ENCODE data around the gene ADAM30. TPM values are rescaled to one million over a fixed set of nuclear protein-coding genes. Genes with fewer than 3 reads are reported as not detected.

Gene ADAM30
- total RNA-seq, 1 donor from 2014 or later = not detected

DNA sequence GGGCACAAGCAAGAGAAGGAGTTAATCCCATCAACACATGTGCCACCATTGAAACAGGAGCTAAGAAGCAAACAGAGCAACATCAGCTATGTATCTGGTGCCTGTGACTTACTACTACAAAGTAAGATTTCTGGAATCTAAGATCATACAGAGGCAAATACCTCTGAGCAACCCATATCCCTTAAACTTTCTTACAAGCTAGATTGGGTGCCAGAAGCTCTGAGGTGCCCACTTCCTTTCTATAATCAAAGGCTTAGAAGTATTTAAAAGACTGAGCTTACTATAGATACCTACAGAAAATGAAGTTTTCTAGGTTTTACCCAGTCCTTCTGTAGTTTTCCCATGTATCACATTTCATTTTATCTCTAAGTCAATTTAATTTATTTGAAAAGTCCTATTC lies 44.4 kb upstream of the ADAM30 start:
- peaks cover 45% of the 10 kb centered on the region for H3K36me3 Mint-ChIP-seq
- H3K27me3 Mint-ChIP-seq (ENCODE audit: insufficient read depth, low read depth) = peaks cover 6% of the 10 kb centered on the region
- H2AFZ ChIP-seq (replicated peaks) = no peak overlapping the region

DNA sequence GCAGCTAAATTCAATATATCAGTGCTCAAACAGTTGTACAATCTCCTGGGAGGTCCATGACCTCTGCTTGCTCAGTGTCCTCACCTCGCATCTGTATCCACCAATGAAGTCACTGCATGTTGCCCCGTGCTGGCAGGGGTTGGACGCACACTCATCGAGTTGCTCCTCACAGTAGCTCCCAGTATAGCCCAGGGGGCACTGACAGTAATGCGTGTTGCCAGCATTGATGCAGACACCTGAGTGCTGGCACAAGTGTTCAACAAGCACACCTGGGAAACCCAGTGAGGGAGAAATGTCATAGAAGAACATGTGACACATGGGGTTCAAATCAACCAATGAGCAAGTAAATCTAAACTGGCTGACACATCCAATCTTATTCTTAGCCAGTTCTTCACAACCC lies 40.9 kb upstream of the ADAM30 start:
- Histone ChIP-seq H3K36me3 (peaks cover 7% of the 10 kb centered on the region), H3K9ac (no peak overlapping the region)
- no peaks in the 10 kb centered on the region for H3K4me1 Mint-ChIP-seq

More for the DNA sequence above, 44.4 kb upstream of the ADAM30 start:
- Mint-ChIP-seq H3K27ac (no peak overlapping the region), H3K4me3 (no peak overlapping the region), H3K9me3 (no peaks in the 10 kb centered on the region), H3K4me1 (no peaks in the 10 kb centered on the region)
- Histone ChIP-seq H3K4me2 (no peak overlapping the region), H3K36me3 (peaks cover 7% of the 10 kb centered on the region), H3F3A (ENCODE audit: low read depth) (no peaks in the 10 kb centered on the region), H3K79me2 (ENCODE audit: low read depth) (no peaks in the 10 kb centered on the region), H3K9ac (no peak overlapping the region), H4K20me1 (ENCODE audit: low read depth) (no peaks in the 10 kb centered on the region), H3K4me3 (no peak overlapping the region), H3K9me3 (ENCODE audit: low read depth) (no peaks in the 10 kb centered on the region), H3K4me1 (no peaks in the 10 kb centered on the region), H3K27me3 (no peaks in the 10 kb centered on the region), H3K27ac (no peak overlapping the region)
- TF ChIP-seq EZH2 (IDR thresholded peaks at IDR 0.05) (no peak), EZH2phosphoT487 (IDR thresholded peaks at IDR 0.05) (no peak)
- TF ChIP-seq, protein P1, sequence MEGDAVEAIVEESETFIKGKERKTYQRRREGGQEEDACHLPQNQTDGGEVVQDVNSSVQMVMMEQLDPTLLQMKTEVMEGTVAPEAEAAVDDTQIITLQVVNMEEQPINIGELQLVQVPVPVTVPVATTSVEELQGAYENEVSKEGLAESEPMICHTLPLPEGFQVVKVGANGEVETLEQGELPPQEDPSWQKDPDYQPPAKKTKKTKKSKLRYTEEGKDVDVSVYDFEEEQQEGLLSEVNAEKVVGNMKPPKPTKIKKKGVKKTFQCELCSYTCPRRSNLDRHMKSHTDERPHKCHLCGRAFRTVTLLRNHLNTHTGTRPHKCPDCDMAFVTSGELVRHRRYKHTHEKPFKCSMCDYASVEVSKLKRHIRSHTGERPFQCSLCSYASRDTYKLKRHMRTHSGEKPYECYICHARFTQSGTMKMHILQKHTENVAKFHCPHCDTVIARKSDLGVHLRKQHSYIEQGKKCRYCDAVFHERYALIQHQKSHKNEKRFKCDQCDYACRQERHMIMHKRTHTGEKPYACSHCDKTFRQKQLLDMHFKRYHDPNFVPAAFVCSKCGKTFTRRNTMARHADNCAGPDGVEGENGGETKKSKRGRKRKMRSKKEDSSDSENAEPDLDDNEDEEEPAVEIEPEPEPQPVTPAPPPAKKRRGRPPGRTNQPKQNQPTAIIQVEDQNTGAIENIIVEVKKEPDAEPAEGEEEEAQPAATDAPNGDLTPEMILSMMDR (IDR thresholded peaks at IDR 0.05) = no peak
- no peak for DNase-seq (ENCODE audit: low spot score)

DNA sequence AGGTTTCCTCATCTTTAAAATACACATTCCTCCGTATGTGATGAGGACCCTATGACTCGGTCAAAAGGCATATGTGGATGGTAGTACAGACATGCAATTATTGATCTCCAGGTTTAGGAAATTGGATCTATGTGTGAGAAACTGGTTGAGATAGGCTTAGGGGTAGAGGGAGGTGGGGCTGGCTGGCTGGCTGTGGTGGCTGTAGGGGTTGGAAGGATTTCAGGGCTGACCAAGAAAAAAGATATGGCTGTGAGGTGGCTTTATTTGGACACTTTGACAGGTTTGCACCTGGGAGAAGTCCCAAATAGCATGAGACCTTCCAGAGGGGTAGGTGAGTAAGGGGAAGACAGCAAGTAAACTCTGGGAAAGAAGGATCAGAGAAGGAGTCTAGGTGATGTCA lies 39.6 kb upstream of the ADAM30 start:
- Mint-ChIP-seq H3K27ac (peak overlapping the region; percentile 81), H3K27me3 (ENCODE audit: insufficient read depth, low read depth) (peaks cover 6% of the 10 kb centered on the region), H3K4me1 (no peaks in the 10 kb centered on the region), H3K36me3 (peaks cover 71% of the 10 kb centered on the region), H3K9me3 (peaks cover 2% of the 10 kb centered on the region), H3K4me3 (no peak overlapping the region)
- Histone ChIP-seq H3K9ac (no peak overlapping the region), H3K4me1 (no peaks in the 10 kb centered on the region), H3K4me2 (no peak overlapping the region), H3F3A (ENCODE audit: low read depth) (no peaks in the 10 kb centered on the region), H4K20me1 (ENCODE audit: low read depth) (no peaks in the 10 kb centered on the region), H3K79me2 (ENCODE audit: low read depth) (no peaks in the 10 kb centered on the region), H2AFZ (replicated peaks) (no peak overlapping the region), H3K4me3 (no peak overlapping the region), H3K27me3 (no peaks in the 10 kb centered on the region), H3K36me3 (peaks cover 12% of the 10 kb centered on the region), H3K9me3 (ENCODE audit: low read depth) (no peaks in the 10 kb centered on the region), H3K27ac (no peak overlapping the region)
- TF ChIP-seq EZH2 (IDR thresholded peaks at IDR 0.05) (no peak), EZH2phosphoT487 (IDR thresholded peaks at IDR 0.05) (no peak)
- TF ChIP-seq, protein P1 (IDR thresholded peaks at IDR 0.05) = no peak
- no peak for DNase-seq (ENCODE audit: low spot score)

More for the DNA sequence above, 40.9 kb upstream of the ADAM30 start:
- no peak overlapping the region for H3K4me3 Mint-ChIP-seq
- Histone ChIP-seq H3K27me3 (no peaks in the 10 kb centered on the region), H3K79me2 (ENCODE audit: low read depth) (no peaks in the 10 kb centered on the region), H3K9me3 (ENCODE audit: low read depth) (no peaks in the 10 kb centered on the region), H3K4me3 (no peak overlapping the region), H3K4me1 (no peaks in the 10 kb centered on the region), H2AFZ (replicated peaks) (no peak overlapping the region), H3K27ac (no peak overlapping the region), H3F3A (ENCODE audit: low read depth) (no peaks in the 10 kb centered on the region), H3K4me2 (no peak overlapping the region), H4K20me1 (ENCODE audit: low read depth) (no peaks in the 10 kb centered on the region)
- no peak for TF ChIP-seq EZH2phosphoT487 (IDR thresholded peaks at IDR 0.05)
- no peak for DNase-seq (ENCODE audit: low spot score)
- peaks cover 2% of the 10 kb centered on the region for H3K9me3 Mint-ChIP-seq
- peaks cover 69% of the 10 kb centered on the region for H3K36me3 Mint-ChIP-seq
- peaks cover 6% of the 10 kb centered on the region for H3K27me3 Mint-ChIP-seq (ENCODE audit: insufficient read depth, low read depth)
- H3K27ac Mint-ChIP-seq = no peak overlapping the region

DNA sequence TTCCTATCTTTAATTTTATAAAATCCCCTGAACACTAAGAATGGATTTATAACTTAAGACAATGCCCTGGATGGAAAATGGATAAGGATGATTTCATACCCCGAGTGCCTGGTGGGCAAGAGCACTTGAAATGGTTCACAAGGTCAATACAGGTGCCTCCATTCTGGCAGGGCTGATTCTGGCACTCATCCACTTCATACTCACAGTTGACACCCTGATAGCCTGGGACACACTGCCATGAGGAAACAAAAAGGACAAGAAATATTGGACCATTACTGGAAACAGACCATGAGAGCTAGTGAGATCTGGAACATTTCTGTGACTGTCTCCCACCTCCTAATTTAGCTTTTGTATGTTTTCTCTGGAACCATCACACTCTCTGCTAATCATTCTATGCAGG lies 39.1 kb upstream of the ADAM30 start:
- Histone ChIP-seq H3K4me3 (no peak overlapping the region), H3K36me3 (peaks cover 12% of the 10 kb centered on the region), H3K4me2 (no peak overlapping the region), H3K79me2 (ENCODE audit: low read depth) (no peaks in the 10 kb centered on the region), H3K27me3 (no peaks in the 10 kb centered on the region), H3F3A (ENCODE audit: low read depth) (no peaks in the 10 kb centered on the region), H3K27ac (no peak overlapping the region), H3K9me3 (ENCODE audit: low read depth) (no peaks in the 10 kb centered on the region), H3K9ac (no peak overlapping the region), H4K20me1 (ENCODE audit: low read depth) (no peaks in the 10 kb centered on the region), H2AFZ (replicated peaks) (no peak overlapping the region), H3K4me1 (no peaks in the 10 kb centered on the region)
- H3K4me1 Mint-ChIP-seq = no peaks in the 10 kb centered on the region
- no peak overlapping the region for H3K27ac Mint-ChIP-seq
- no peak for DNase-seq (ENCODE audit: low spot score)
- peaks cover 6% of the 10 kb centered on the region for H3K27me3 Mint-ChIP-seq (ENCODE audit: insufficient read depth, low read depth)
- TF ChIP-seq EZH2phosphoT487 (IDR thresholded peaks at IDR 0.05) = no peak
- TF ChIP-seq, protein P1 (IDR thresholded peaks at IDR 0.05) = no peak
- no peak for TF ChIP-seq EZH2 (IDR thresholded peaks at IDR 0.05)
- H3K9me3 Mint-ChIP-seq = peaks cover 2% of the 10 kb centered on the region
- H3K4me3 Mint-ChIP-seq = no peak overlapping the region
- peaks cover 68% of the 10 kb centered on the region for H3K36me3 Mint-ChIP-seq

Data from neural progenitor cell (in vitro differentiated cells).